ENCODE measurements around the gene PLCB4. TPM values are rescaled to one million over a fixed set of nuclear protein-coding genes. Genes with fewer than 3 reads are reported as not detected.

PLCB4 gene
- total and polyA plus RNA-seq, 2 experiments from 2014 or later = 6.5 to 16.1 TPM

GRCh38 chr20:9369557-9369956, 300.7 kb downstream of the PLCB4 start:
- no peak for TF ChIP-seq ZNF114 (CRISPR knock-in tag; IDR thresholded peaks at IDR 0.05)
- no peak for TF ChIP-seq CTCF (conservative IDR thresholded peaks at IDR 0.05; ENCODE audit: low read depth in 2 of 2)
- no peak for TF ChIP-seq POLR2AphosphoS5 (IDR thresholded peaks at IDR 0.05; ENCODE audit: low read depth)
- no peak for TF ChIP-seq ZNF331 (CRISPR knock-in tag; IDR thresholded peaks at IDR 0.05; ENCODE audit: low read depth)
- no peak for TF ChIP-seq NANOG (IDR thresholded peaks at IDR 0.05; ENCODE audit: borderline replicate concordance)
- TF ChIP-seq REST (IDR thresholded peaks at IDR 0.05; ENCODE audit: unreplicated experiment) = no peak
- TF ChIP-seq ZNF462 (CRISPR knock-in tag; IDR thresholded peaks at IDR 0.05) = no peak
- TF ChIP-seq CREB1 (CRISPR knock-in tag; IDR thresholded peaks at IDR 0.05; ENCODE audit: low read depth) = no peak
- Mint-ChIP-seq H3K4me3 (no peak overlapping the region), H3K4me1 (peaks cover 19% of the 10 kb centered on the region), H3K9me3 (no peaks in the 10 kb centered on the region), H3K36me3 (ENCODE audit: low read depth) (no peaks in the 10 kb centered on the region), H3K27me3 (ENCODE audit: insufficient read depth, low read depth, poor library complexity) (no peaks in the 10 kb centered on the region), H3K27ac (no peak overlapping the region)
- no peaks in the 10 kb centered on the region for H3K36me3 ChIP-seq (ENCODE audit: insufficient read depth)
- no peak overlapping the region for H3K27ac ChIP-seq (ENCODE audit: low read depth)
- no peak overlapping the region for H2AFZ ChIP-seq
- no peak overlapping the region for H3K4me3 ChIP-seq
- H4K20me1 ChIP-seq (replicated peaks; ENCODE audit: insufficient read depth) = no peaks in the 10 kb centered on the region
- no peaks in the 10 kb centered on the region for H3F3A ChIP-seq (replicated peaks; ENCODE audit: low read depth)
- H3K79me2 ChIP-seq (replicated peaks; ENCODE audit: insufficient read depth) = no peaks in the 10 kb centered on the region
- ATAC-seq (no peak), DNase-seq (ENCODE audit: low spot score) (no peak)
- H3K9me2 ChIP-seq (ENCODE audit: insufficient read depth) = no peaks in the 10 kb centered on the region
- no peaks in the 10 kb centered on the region for H3K27me3 ChIP-seq (ENCODE audit: insufficient read depth)
- peaks cover 8% of the 10 kb centered on the region for H3K4me1 ChIP-seq (ENCODE audit: insufficient read depth)
- H3K4me2 ChIP-seq = no peak overlapping the region

Measured in GM23338 (cell line).